ENCODE measurements around the gene LARP1.
"Not testable (repeated sequence)": the region's sequence is repeated elsewhere in the genome, so short reads cannot be mapped to it uniquely, and the experiment has no call there.

Gene LARP1

GRCh38 chr5:154734370-154735248 is 20.6 kb upstream of the LARP1 start:
- TF ChIP-seq POLR2AphosphoS5 (IDR thresholded peaks at IDR 0.05; ENCODE audit: low read depth, low read length) (no peak), TAF1 (IDR thresholded peaks at IDR 0.05; ENCODE audit: low read depth, low read length) (no peak), POLR2A (IDR thresholded peaks at IDR 0.05; ENCODE audit: low read depth, low read length) (no peak), PAX5 (IDR thresholded peaks at IDR 0.05; ENCODE audit: insufficient read depth, low read length, severe bottlenecking) (no peak), SPI1 (IDR thresholded peaks at IDR 0.05; ENCODE audit: low read depth, low read length) (no peak), POU2F2 (IDR thresholded peaks at IDR 0.05; ENCODE audit: low read depth, low read length) (no peak)
- DNase-seq (ENCODE audit: insufficient read length, low spot score) (no peak), FAIRE-seq (no peak)

- FAIRE-seq: not testable (repeated sequence)
Observed at GRCh38 chr5:154735362-154735761, 19.8 kb upstream of the LARP1 start.

GRCh38 chr5:154736372-154736771 is 18.8 kb upstream of the LARP1 start:
- FAIRE-seq; DNase-seq (ENCODE audit: insufficient read length, low spot score): not testable (repeated sequence)

More at GRCh38 chr5:154735362-154735761, 19.8 kb upstream of the LARP1 start:
- not testable (repeated sequence) for DNase-seq (ENCODE audit: insufficient read length, low spot score)

DNA sequence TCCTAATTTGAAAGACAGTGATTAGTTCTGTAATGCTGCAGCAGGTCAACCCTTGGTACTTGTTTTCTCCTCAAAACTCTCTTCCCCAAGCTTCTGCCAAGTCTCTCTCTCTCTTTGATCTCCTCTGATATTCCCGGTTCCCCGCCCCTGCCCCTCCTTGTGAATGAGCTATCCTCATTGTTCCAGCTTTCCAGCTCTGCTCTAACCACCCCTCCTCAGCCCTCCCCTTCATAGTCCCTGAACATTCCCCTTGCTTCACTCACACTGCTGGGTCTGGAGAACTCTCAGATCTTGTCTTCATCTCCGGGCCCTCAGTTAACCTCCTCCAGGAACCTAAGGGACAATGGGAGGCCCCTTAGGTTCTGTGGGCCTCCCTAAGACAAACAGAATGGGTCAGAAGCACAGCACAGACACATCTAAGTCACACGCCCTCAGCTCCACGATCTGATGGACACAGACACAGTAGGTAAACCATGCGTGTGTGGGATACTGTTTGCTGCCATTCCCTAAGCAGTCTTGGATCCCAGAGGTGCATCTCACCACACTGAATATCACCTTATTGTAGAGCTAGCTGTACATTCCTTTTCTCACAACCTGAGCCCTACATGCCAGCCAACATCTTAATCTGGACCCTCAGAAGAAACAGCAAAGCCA is 17.4 kb upstream of the LARP1 start:
- TF ChIP-seq TAF1 (IDR thresholded peaks at IDR 0.05; ENCODE audit: low read depth, low read length) (no peak), PAX5 (IDR thresholded peaks at IDR 0.05; ENCODE audit: insufficient read depth, low read length, severe bottlenecking) (no peak), POLR2AphosphoS5 (IDR thresholded peaks at IDR 0.05; ENCODE audit: low read depth, low read length) (no peak), SPI1 (IDR thresholded peaks at IDR 0.05; ENCODE audit: low read depth, low read length) (no peak), POU2F2 (IDR thresholded peaks at IDR 0.05; ENCODE audit: low read depth, low read length) (no peak), POLR2A (IDR thresholded peaks at IDR 0.05; ENCODE audit: low read depth, low read length) (no peak)
- DNase-seq (ENCODE audit: insufficient read length, low spot score) (no peak), FAIRE-seq (no peak)

- FAIRE-seq (no peak), DNase-seq (ENCODE audit: insufficient read length, low spot score) (no peak)
- TF ChIP-seq POLR2A (IDR thresholded peaks at IDR 0.05; ENCODE audit: low read depth, low read length) (no peak), TAF1 (IDR thresholded peaks at IDR 0.05; ENCODE audit: low read depth, low read length) (no peak), SPI1 (IDR thresholded peaks at IDR 0.05; ENCODE audit: low read depth, low read length) (no peak), PAX5 (IDR thresholded peaks at IDR 0.05; ENCODE audit: insufficient read depth, low read length, severe bottlenecking) (no peak), POU2F2 (IDR thresholded peaks at IDR 0.05; ENCODE audit: low read depth, low read length) (no peak), POLR2AphosphoS5 (IDR thresholded peaks at IDR 0.05; ENCODE audit: low read depth, low read length) (no peak)
Observed at GRCh38 chr5:154740483-154740882, 14.7 kb upstream of the LARP1 start.

- no peak for DNase-seq (ENCODE audit: insufficient read length, low spot score)
- TF ChIP-seq POU2F2 (IDR thresholded peaks at IDR 0.05; ENCODE audit: low read depth, low read length) (no peak), PAX5 (IDR thresholded peaks at IDR 0.05; ENCODE audit: insufficient read depth, low read length, severe bottlenecking) (no peak), TAF1 (IDR thresholded peaks at IDR 0.05; ENCODE audit: low read depth, low read length) (no peak), SPI1 (IDR thresholded peaks at IDR 0.05; ENCODE audit: low read depth, low read length) (no peak)
- FAIRE-seq: no peak
Observed at GRCh38 chr5:154740957-154741356, 14.2 kb upstream of the LARP1 start.

DNA sequence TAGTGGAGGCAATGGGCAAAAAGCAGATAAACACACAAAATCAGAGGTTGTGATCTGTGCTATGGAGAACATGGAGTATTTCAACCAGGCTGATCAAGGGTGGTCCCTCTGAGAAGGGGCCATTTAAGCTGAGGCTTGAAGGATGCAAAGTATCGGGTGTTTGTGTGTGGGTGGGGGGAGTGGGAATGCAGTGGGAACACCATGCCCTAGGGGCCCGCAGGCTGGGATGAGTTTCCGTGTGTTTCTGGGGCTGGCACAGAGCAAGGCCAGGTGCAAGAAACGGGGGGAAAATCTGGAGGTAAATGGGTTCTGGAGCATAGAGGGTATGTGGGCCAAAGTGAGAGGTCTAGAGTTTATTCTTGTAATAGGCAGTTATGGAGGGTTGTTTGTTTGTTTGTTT is 13.8 kb upstream of the LARP1 start:
- TF ChIP-seq POLR2A (IDR thresholded peaks at IDR 0.05; ENCODE audit: low read depth, low read length) (no peak), POLR2AphosphoS5 (IDR thresholded peaks at IDR 0.05; ENCODE audit: low read depth, low read length) (no peak), POU2F2 (IDR thresholded peaks at IDR 0.05; ENCODE audit: low read depth, low read length) (no peak), SPI1 (IDR thresholded peaks at IDR 0.05; ENCODE audit: low read depth, low read length) (no peak), PAX5 (IDR thresholded peaks at IDR 0.05; ENCODE audit: insufficient read depth, low read length, severe bottlenecking) (no peak), TAF1 (IDR thresholded peaks at IDR 0.05; ENCODE audit: low read depth, low read length) (no peak)
- FAIRE-seq: no peak
- no peak for DNase-seq (ENCODE audit: insufficient read length, low spot score)

GRCh38 chr5:154743812-154744211 is 11.4 kb upstream of the LARP1 start:
- DNase-seq (ENCODE audit: insufficient read length, low spot score) (no peak), FAIRE-seq (no peak)
- no peak for TF ChIP-seq POU2F2 (IDR thresholded peaks at IDR 0.05; ENCODE audit: low read depth, low read length)

- TF ChIP-seq PAX5 (IDR thresholded peaks at IDR 0.05; ENCODE audit: insufficient read depth, low read length, severe bottlenecking) (no peak), POLR2A (IDR thresholded peaks at IDR 0.05; ENCODE audit: low read depth, low read length) (no peak), SPI1 (IDR thresholded peaks at IDR 0.05; ENCODE audit: low read depth, low read length) (no peak), POLR2AphosphoS5 (IDR thresholded peaks at IDR 0.05; ENCODE audit: low read depth, low read length) (no peak), TAF1 (IDR thresholded peaks at IDR 0.05; ENCODE audit: low read depth, low read length) (no peak), POU2F2 (IDR thresholded peaks at IDR 0.05; ENCODE audit: low read depth, low read length) (no peak)
- DNase-seq (ENCODE audit: insufficient read length, low spot score): no peak
- no peak for FAIRE-seq
Observed at GRCh38 chr5:154745349-154745748, 9.8 kb upstream of the LARP1 start.

- FAIRE-seq (no peak), DNase-seq (ENCODE audit: insufficient read length, low spot score) (no peak)
- no peak for TF ChIP-seq PAX5 (IDR thresholded peaks at IDR 0.05; ENCODE audit: insufficient read depth, low read length, severe bottlenecking)
- TF ChIP-seq POU2F2 (IDR thresholded peaks at IDR 0.05; ENCODE audit: low read depth, low read length): no peak
- TF ChIP-seq POLR2AphosphoS5 (IDR thresholded peaks at IDR 0.05; ENCODE audit: low read depth, low read length): no peak
- TF ChIP-seq TAF1 (IDR thresholded peaks at IDR 0.05; ENCODE audit: low read depth, low read length): no peak
- no peak for TF ChIP-seq POLR2A (IDR thresholded peaks at IDR 0.05; ENCODE audit: low read depth, low read length)
- TF ChIP-seq SPI1 (IDR thresholded peaks at IDR 0.05; ENCODE audit: low read depth, low read length): no peak
Observed at GRCh38 chr5:154749491-154749890, 5.7 kb upstream of the LARP1 start.

DNA sequence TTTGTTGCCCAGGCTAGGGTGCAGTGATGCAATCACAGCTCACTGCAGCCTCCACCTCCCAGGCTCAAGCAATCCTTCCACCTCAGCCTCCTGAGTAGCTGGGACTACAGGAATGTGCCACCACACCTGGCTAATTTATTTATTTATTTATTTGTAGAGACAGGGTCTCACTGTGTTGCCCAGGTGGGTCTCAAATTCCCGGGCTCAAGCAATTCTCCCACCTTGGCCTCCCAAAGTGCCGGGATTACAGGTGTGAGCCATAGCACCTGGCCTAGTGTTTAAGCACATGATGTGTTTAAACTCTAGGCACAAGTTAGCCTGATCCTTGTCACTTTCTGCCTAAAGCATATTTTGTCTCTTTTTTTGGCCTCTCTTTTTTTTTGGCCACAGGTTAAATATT is 4.5 kb upstream of the LARP1 start:
- not testable (repeated sequence) for DNase-seq (ENCODE audit: insufficient read length, low spot score); FAIRE-seq
